ENCODE results near the gene SDK2.
A peak's percentile ranks its signal among the peaks of the same experiment; 100 is the strongest.
"Not testable (repeated sequence)": the region's sequence is repeated elsewhere in the genome, so short reads cannot be mapped to it uniquely, and the experiment has no call there.

SDK2 gene

DNA sequence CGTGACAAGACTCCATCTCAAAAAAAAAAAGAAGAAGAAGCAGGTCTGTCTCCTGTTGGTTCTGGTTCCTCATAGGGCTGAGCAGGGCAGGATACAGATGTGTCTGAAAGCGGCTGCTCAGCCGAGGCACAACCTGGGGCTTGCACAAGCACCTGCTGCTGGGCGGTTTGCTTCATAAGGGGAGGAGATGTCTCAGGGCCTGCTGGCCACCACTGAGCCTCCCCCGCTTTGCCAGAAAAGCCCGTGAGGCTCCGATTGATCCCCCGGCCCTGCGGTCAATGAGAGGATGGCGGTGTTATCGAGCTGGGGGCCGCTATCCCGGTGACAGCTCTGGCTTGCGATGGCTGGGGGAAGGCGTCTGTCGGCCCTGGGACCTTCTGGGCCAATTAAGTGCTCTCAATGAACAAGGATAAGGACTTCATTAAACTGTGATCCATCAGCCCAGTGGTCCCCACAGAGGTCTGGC lies 162.0 kb downstream of the SDK2 start:
- no peak for DNase-seq (ENCODE audit: low read depth)
- H3K4me3 ChIP-seq (ENCODE audit: low read depth, low read length): no peak overlapping the region
- no peak for TF ChIP-seq CTCF (conservative IDR thresholded peaks at IDR 0.05; ENCODE audit: low read depth, low read length)

DNA sequence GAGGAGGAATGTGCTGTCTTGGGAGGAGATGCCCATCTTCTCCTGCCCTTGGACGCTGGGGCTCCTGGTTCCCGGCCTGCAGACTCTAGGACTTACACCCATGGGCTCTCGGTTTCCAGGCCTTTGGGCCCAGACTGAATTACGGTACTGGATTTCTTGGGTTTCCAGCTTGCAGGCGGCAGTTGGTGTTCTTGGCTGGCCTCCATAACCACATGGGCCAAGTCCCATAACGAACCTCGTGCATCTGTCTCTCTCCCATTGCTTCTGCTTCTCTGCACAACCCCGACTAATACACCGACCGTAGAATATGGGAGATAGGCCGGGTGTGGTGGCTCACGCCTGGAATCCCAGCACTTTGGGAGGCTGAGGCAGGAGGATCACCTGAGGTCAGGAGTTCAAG lies 162.6 kb downstream of the SDK2 start:
- TF ChIP-seq CTCF (conservative IDR thresholded peaks at IDR 0.05; ENCODE audit: low read depth, low read length): no peak
- H3K4me3 ChIP-seq (ENCODE audit: low read depth, low read length): no peak overlapping the region
- DNase-seq (ENCODE audit: low read depth): peak; percentile 5

DNA sequence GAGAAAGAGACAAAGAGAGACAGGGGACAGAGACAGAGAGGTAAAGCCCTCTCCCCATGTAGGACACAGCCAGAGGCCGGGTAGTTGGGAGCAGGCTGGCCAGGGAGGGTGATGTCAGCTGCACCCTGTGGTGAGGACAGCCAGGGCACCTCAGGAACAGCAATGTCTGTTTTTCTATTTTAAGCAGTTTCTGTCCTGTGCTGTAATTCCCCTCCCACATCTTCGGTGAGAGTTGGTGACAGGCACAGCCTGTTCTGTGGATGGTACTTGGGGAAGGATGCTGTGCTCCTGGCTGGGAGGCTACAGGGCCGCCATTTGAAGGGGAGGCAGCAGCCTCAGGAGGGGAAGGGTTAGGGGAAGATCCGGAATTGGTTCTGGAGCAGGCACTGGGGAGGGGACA lies 163.5 kb downstream of the SDK2 start:
- H3K4me3 ChIP-seq (ENCODE audit: low read depth, low read length): no peak overlapping the region
- peak; percentile 64 for DNase-seq (ENCODE audit: low read depth)
- TF ChIP-seq CTCF (conservative IDR thresholded peaks at IDR 0.05; ENCODE audit: low read depth, low read length): no peak

DNA sequence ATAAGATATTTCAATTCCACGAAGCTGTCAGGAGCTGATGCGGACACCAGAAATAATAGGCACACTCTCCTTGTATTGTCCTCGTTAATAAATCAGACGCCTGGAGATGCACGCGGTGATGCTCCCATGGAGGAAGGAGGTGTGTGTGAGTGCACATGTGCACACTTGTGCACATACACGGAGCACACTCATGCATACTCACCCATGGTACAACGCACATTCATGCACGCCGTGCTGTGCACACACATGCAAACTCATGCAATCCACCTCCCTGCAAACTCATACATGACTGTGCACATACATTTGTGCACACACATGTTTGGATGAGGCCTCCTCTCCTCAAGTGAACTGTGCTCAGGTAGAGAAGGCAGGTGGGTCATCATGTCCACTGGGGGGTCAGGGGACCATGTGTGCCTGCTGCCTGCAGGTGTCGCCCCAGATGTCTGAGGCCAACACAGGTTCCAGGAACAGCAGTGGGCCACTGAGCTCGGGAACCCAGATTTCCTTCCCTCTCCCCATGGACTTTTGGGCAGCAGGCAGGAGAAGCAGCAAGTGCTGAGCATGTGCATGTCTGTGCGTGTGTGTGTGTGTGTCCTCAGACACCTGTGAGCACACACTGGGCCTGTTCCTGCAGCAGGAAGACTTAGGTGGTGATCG lies 165.3 kb downstream of the SDK2 start:
- no peak for DNase-seq (ENCODE audit: low read depth)

GRCh38 chr17:73478334-73478733 lies 165.9 kb downstream of the SDK2 start:
- no peak for DNase-seq (ENCODE audit: low read depth)
- no peak for TF ChIP-seq CTCF (conservative IDR thresholded peaks at IDR 0.05; ENCODE audit: low read depth, low read length)
- no peak overlapping the region for H3K4me3 ChIP-seq (ENCODE audit: low read depth, low read length)

More for the DNA sequence above, 165.3 kb downstream of the SDK2 start:
- no peak overlapping the region for H3K4me3 ChIP-seq (ENCODE audit: low read depth, low read length)
- peak; percentile 7 for TF ChIP-seq CTCF (conservative IDR thresholded peaks at IDR 0.05; ENCODE audit: low read depth, low read length)

DNA sequence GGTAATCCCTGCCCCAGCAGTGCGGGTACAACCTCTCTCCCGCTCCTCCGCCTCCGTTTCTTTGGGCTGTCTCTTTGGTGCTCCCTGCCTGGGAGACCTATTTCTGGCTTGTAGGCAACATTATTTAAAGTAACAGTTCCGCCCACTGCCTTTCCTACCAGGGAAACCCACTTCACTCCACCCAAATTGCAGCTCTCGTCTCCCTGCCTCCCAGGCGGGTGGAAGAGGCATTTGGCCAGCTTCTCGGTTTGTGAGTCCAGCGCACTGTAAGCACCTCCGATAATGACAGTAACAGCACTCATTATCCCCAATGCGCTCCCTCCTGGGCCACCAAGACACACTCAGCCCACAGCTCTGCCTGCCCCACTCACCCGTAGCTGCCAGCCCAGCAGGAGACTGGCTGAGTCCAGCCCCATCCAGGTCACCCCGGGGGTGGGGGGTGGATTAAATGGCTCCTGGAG lies 167.3 kb downstream of the SDK2 start:
- TF ChIP-seq CTCF (conservative IDR thresholded peaks at IDR 0.05; ENCODE audit: low read depth, low read length): no peak
- H3K4me3 ChIP-seq (ENCODE audit: low read depth, low read length): no peak overlapping the region
- no peak for DNase-seq (ENCODE audit: low read depth)

GRCh38 chr17:73474370-73474988 lies 169.8 kb downstream of the SDK2 start:
- no peak overlapping the region for H3K4me3 ChIP-seq (ENCODE audit: low read depth, low read length)
- no peak for TF ChIP-seq CTCF (conservative IDR thresholded peaks at IDR 0.05; ENCODE audit: low read depth, low read length)
- peak; percentile 86 for DNase-seq (ENCODE audit: low read depth)

- H3K4me3 ChIP-seq (ENCODE audit: low read depth, low read length); DNase-seq (ENCODE audit: low read depth): not testable (repeated sequence)
Measured at GRCh38 chr17:73472715-73473114, 171.5 kb downstream of the SDK2 start.
